ENCODE results near the gene FOLR1.

Gene FOLR1

GRCh38 chr11:72222907-72223614 is 31.1 kb downstream of the FOLR1 start:
- Histone ChIP-seq H3K9ac (ENCODE audit: low read depth, low read length) (peak overlapping the region; percentile 92), H3K4me3 (ENCODE audit: low read depth in 1 of 2, low read length in 2 of 2) (peak overlapping the region; percentile 95 to 96), H3K27me3 (ENCODE audit: insufficient read depth, low read length, poor library complexity) (peaks cover 10% of the 10 kb centered on the region), H2AFZ (ENCODE audit: low read depth, low read length) (peak overlapping the region; percentile 96), H3K27ac (ENCODE audit: low read length) (peak overlapping the region; percentile 97), H3K9me3 (ENCODE audit: insufficient read depth, low read length, severe bottlenecking) (no peaks in the 10 kb centered on the region), H3K4me1 (ENCODE audit: insufficient read depth, low read length) (peaks cover 29% of the 10 kb centered on the region), H3K36me3 (ENCODE audit: insufficient read depth, low read length) (peaks cover 18% of the 10 kb centered on the region), H3K79me2 (ENCODE audit: insufficient read depth, low read length) (peaks cover 38% of the 10 kb centered on the region), H4K20me1 (ENCODE audit: insufficient read depth, low read length) (peaks cover 7% of the 10 kb centered on the region; the same call in 1 of the 2 replicates), H3K4me2 (ENCODE audit: insufficient read depth, low read length) (peak overlapping the region; percentile 99)
- DNase-seq (peak; percentile 97), ATAC-seq (ENCODE audit: insufficient read depth, low read depth) (peak; percentile 84)
- TF ChIP-seq EZH2 (IDR thresholded peaks at IDR 0.05; ENCODE audit: borderline replicate concordance, low read depth, low read length, severe bottlenecking) = no peak
- TF ChIP-seq CTCF (IDR thresholded peaks at IDR 0.05; ENCODE audit: borderline replicate concordance, extremely low read depth, low read length, poor library complexity, severe bottlenecking) = no peak

- peaks cover 38% of the 10 kb centered on the region for H3K79me2 ChIP-seq (ENCODE audit: insufficient read depth, low read length)
- H3K4me2 ChIP-seq (ENCODE audit: insufficient read depth, low read length) = peak overlapping the region; percentile 99
- peak overlapping the region; percentile 95 to 96 for H3K4me3 ChIP-seq (ENCODE audit: low read depth in 1 of 2, low read length in 2 of 2)
- DNase-seq = peak; percentile 66
- H3K9ac ChIP-seq (ENCODE audit: low read depth, low read length) = peak overlapping the region; percentile 92
- H3K9me3 ChIP-seq (ENCODE audit: insufficient read depth, low read length, severe bottlenecking) = no peaks in the 10 kb centered on the region
- H3K36me3 ChIP-seq (ENCODE audit: insufficient read depth, low read length) = peaks cover 26% of the 10 kb centered on the region
- peak; percentile 49 for ATAC-seq (ENCODE audit: insufficient read depth, low read depth)
- TF ChIP-seq CTCF (IDR thresholded peaks at IDR 0.05; ENCODE audit: borderline replicate concordance, extremely low read depth, low read length, poor library complexity, severe bottlenecking) (no peak), EZH2 (IDR thresholded peaks at IDR 0.05; ENCODE audit: borderline replicate concordance, low read depth, low read length, severe bottlenecking) (no peak)
- H2AFZ ChIP-seq (ENCODE audit: low read depth, low read length) = peak overlapping the region; percentile 86
- peak overlapping the region; percentile 89 for H3K27ac ChIP-seq (ENCODE audit: low read length)
- peaks cover 9% of the 10 kb centered on the region; the same call in 1 of the 2 replicates for H4K20me1 ChIP-seq (ENCODE audit: insufficient read depth, low read length)
- H3K27me3 ChIP-seq (ENCODE audit: insufficient read depth, low read length, poor library complexity) = peaks cover 2% of the 10 kb centered on the region
- H3K4me1 ChIP-seq (ENCODE audit: insufficient read depth, low read length) = peaks cover 29% of the 10 kb centered on the region
Measured at GRCh38 chr11:72223615-72224563, 31.9 kb downstream of the FOLR1 start.

GRCh38 chr11:72224564-72225410 is 32.8 kb downstream of the FOLR1 start, which contains the start of gene INPPL1:
Gene INPPL1 (plus strand): TSS chr11:72224767. CDS start chr11:72224985, 218 bp downstream.
- Histone ChIP-seq H3K9me3 (ENCODE audit: insufficient read depth, low read length, severe bottlenecking) (no peaks in the 10 kb centered on the region), H3K4me3 (ENCODE audit: low read depth in 1 of 2, low read length in 2 of 2) (peak within 1 kb of the TSS; percentile 95 to 96), H3K9ac (ENCODE audit: low read depth, low read length) (peak within 1 kb of the TSS; percentile 92), H4K20me1 (ENCODE audit: insufficient read depth, low read length) (peaks cover 15% of the 10 kb centered on the region; the same call in 1 of the 2 replicates), H3K4me1 (ENCODE audit: insufficient read depth, low read length) (peaks cover 29% of the 10 kb centered on the region), H3K27ac (ENCODE audit: low read length) (peak within 1 kb of the TSS; percentile 89), H3K36me3 (ENCODE audit: insufficient read depth, low read length) (peaks cover 35% of the 10 kb centered on the region), H3K4me2 (ENCODE audit: insufficient read depth, low read length) (peak within 1 kb of the TSS; percentile 99), H3K79me2 (ENCODE audit: insufficient read depth, low read length) (peaks cover 38% of the 10 kb centered on the region), H3K27me3 (ENCODE audit: insufficient read depth, low read length, poor library complexity) (no peaks in the 10 kb centered on the region), H2AFZ (ENCODE audit: low read depth, low read length) (peak within 1 kb of the TSS; percentile 86)
- no peak for TF ChIP-seq CTCF (IDR thresholded peaks at IDR 0.05; ENCODE audit: borderline replicate concordance, extremely low read depth, low read length, poor library complexity, severe bottlenecking)
- TF ChIP-seq EZH2 (IDR thresholded peaks at IDR 0.05; ENCODE audit: borderline replicate concordance, low read depth, low read length, severe bottlenecking) = no peak
- ATAC-seq (ENCODE audit: insufficient read depth, low read depth) (peak; percentile 6), DNase-seq (peak; percentile 62)

All from DND-41 (cell line).